ENCODE data around the gene FEM1B.

FEM1B gene

DNA sequence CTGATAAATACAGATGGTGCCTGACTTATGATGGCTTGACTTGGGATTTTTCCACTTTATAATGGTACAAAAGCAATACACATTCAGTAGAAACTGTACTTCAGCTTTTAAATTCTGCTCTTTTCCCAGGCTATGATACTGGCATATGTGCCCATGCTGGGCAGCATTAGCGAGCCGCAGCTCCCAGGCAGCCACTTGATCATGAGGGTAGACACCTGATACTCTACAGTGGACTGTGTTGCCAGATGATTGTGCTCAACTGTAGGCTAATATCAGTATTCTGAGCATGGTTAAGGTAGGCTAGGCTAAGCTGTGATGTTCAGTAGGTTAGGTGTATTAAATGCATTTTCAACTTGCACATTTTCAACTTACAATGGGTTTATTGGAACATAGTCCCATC, 17.7 kb upstream of the FEM1B start:
- DNase-seq (ENCODE audit: low read depth in 2 of 2): no peak

- DNase-seq (ENCODE audit: low read depth in 2 of 2): no peak
These were observed 16.3 kb upstream of the FEM1B start for GRCh38 chr15:68261241-68261640.

- DNase-seq (ENCODE audit: low read depth in 2 of 2): no peak
These were observed 15.6 kb upstream of the FEM1B start for GRCh38 chr15:68261980-68262379.

DNA sequence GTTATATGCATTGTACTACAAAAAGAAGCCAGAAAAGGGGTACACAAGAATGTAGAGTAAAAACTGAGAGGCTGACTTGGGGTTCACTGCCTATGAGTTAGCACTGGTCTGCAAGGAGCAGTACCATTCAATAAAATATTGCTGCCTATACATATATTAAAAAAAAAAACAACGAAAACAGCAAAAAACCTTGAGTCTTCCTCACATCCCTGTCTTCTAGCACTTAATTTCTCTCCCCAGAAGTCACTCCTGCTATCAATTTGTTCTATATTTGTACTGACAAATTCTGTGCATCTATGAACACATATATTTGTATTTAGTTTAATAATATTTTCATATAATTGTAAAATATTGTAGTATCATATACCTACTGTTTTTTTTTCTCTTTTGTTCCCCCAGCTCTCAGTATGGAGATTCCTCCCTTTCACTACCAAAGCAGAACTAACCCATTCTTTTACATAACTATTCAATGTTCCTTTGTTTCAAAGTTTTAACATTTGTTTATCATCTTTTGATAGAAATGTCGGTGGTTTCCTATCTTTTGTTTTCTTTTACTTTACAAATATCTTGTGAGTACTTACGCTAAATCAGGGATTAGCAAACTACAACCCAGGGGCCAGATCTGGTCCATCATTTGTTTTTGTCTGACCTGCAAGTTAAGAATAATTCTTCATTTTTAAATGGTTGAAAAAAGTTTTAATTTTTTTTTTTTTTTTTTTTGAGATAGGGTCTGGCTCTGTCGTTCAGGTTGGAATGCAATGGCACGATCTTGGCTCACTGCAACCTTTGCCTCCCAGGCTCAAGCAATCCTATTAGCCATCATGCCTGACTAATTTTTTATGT, 14.8 kb upstream of the FEM1B start:
- no peak for DNase-seq (ENCODE audit: low read depth in 2 of 2)

DNA sequence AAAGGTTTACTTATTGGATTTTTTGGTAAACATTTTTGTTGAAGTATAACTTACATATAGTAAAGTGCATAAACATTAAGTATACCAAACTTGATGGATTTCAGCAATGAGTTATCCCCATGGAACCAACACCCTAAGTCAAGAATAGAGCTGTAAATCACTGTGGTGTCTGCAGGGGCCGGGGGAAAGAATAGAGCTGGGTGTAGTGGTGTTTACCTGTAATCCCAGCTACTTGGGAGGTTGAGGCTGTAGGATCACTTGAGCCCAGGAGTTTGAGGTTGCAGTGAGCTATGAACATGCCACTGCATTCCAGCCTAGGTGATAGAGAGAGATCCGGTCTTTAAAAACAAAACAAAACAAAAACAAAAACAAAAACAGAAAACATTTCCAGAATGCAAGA, 13.3 kb upstream of the FEM1B start:
- no peak for DNase-seq (ENCODE audit: low read depth in 2 of 2)

- DNase-seq (ENCODE audit: low read depth in 2 of 2): no peak
These were observed 12.5 kb upstream of the FEM1B start for GRCh38 chr15:68265081-68265480.

DNA sequence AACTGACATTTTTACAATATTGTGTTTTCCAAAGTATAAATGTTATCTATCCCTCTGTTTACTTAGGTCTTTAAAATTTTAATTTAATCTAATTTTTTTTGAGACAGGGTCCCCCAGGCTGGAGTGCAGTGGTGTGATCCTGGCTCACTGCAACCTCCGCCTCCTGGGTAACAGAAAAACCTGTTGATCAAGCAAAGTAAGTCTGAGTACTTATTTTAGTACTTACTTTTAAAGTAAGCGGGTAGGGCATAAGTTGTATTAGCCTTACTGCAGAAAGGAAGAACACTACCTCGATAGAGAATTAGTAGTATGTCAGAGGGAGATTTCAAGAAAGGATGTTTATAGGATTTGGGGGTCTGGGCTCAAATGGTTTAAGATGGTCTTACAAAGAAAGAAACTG, 11.9 kb upstream of the FEM1B start:
- DNase-seq (ENCODE audit: low read depth in 2 of 2): no peak

- DNase-seq (ENCODE audit: low read depth in 2 of 2): no peak
These were observed 9.1 kb upstream of the FEM1B start for GRCh38 chr15:68268405-68268804.

GRCh38 chr15:68271854-68272471, 5.6 kb upstream of the FEM1B start:
- no peak for DNase-seq (ENCODE audit: low read depth in 2 of 2)

- DNase-seq (ENCODE audit: low read depth in 2 of 2): no peak
These were observed 4.7 kb upstream of the FEM1B start for GRCh38 chr15:68272721-68273271.

- DNase-seq (ENCODE audit: low read depth in 2 of 2): no peak
These were observed 3.2 kb upstream of the FEM1B start for GRCh38 chr15:68274201-68274848.

DNA sequence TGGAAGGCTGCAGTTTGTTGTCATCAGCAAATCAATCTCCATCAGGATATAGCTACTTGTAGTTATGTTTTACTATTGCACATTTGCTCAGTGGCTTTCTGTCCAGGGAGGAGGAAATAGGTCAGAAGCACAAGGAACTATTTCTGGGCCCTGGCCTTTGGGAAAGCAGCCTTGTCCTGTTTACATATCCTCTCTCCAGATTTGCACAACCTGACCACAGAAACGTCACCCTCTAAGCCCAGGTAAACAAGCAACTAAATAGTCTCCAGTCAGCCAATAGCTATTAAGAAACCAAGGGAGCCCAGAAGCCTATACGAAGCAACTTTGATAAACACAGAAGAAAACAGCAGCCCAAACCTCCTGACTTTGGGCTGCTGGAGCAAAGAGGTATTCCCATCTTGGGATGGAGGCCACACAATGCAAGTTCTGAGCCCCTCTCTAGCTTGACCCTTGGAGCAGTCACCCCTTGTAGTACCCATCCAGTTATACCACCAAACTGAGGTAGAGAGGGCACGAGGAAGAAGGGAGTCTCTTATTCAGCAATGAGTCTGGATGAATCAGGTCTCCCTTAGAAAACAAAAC, 2.3 kb upstream of the FEM1B start:
- DNase-seq (ENCODE audit: low read depth in 2 of 2): no peak

DNA sequence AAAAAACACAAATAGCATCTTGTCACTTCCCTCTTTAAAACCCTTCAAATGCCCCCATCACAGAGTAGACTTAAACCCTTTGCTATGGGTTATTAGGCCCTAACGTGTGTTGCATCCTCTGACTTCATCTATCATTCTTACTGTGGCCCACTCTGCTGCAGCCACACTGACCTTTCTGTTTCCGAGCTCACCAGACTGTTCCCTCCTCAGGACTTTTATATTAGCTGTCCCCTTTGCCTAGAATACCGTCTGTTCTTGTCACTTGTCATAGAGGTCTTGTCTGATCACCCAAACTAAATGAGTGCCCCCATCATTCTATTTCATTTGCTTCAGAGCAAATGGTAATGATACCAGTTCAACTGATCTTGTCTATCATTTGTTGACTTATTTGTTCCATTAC, 877 bp upstream of the FEM1B start:
- no peak for DNase-seq (ENCODE audit: low read depth in 2 of 2)

- DNase-seq (ENCODE audit: low read depth in 2 of 2): peak in 1 of 2 donors; percentile 4
These were observed 378 bp upstream of the FEM1B start for GRCh38 chr15:68277131-68277602.

GRCh38 chr15:68278345-68278594, 725 bp downstream of the FEM1B start:
- DNase-seq (ENCODE audit: low read depth in 2 of 2): peak in 1 of 2 donors; percentile 56

GRCh38 chr15:68278595-68279405, 1.3 kb downstream of the FEM1B start:
- DNase-seq (ENCODE audit: low read depth in 2 of 2): no peak

DNA sequence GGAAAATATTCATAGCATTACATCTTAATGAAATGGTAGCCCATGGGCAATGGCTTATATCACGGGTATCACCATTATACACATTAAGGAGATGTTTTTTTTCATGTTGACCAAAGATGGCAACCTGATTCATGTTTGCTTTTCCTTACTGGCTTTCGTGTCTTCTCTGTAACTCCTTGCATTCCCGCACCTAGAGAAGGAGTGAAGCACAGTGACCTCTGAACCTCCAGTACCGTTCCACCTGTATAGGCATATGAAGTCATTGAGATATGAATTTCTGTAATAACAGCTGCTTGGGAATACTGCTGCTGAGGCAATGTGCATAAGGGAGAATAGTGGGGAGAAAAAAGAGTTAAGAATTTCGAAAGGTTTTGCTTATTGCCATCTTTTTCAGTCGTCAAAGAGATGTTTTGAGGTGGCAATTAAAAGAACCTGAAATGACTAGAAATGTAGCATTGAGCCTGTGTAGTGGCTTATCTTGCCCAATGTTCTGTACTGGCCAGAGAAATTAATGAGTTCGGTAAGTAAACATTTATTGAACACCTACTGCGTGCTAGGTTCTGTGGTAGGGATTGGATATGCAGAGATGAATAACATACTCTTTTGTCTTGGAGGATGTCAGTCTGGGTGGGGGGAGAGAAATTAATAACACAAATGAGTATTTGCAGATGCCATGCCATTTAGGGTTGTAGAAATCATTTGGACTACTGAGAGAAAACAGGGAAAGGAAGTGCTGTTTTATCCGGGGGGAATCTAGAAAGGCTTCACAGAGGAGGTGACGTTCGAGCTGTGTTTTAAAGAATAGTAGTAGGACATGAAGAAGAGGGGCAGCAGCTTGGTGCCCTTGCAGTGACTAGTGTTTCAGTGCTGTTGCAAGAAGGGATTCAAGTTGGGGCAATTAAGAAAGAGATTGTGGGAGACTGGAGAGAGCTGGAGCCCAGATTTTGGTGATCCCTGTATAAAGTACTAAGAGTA, 2.5 kb downstream of the FEM1B start:
- no peak for DNase-seq (ENCODE audit: low read depth in 2 of 2)

DNA sequence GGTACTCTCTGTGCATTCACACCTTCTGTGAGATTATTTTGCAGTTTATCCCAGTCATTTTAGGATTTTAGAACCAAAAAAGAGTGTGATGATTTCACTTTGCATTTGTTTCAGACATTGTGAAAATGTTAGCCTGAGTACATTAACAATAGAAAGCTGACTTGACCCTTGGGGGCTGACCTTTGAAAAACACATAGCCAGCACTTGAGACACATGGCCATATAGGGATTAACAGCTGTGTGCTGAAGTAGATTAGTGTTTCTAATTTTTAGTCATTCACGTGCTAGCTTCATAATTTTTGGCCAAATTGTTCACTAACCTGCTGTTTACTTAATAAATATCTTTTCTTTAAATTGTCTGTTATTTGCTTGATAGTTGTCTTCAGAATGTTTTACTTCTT, 3.5 kb downstream of the FEM1B start:
- no peak for DNase-seq (ENCODE audit: low read depth in 2 of 2)

DNA sequence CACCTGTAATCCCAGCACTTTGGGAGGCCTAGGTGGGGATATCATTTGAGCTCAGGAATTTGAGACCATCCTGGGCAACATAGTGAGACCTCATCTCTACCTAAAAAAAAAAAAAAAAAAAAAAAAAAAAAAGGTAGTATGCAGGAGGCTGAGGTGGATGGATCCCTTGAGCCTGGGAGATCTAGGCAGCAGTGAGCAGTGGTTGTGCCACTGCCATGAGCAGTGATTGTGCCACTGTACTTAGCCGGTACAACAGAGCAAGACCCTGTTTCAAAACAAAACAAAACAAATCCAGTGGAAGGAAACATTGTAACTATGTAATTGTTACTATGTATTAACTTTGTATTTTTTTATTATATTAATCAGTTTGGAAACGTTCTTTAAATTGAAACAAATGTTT, 5.9 kb downstream of the FEM1B start:
- DNase-seq (ENCODE audit: low read depth in 2 of 2): no peak

- no peak for DNase-seq (ENCODE audit: low read depth in 2 of 2)
These were observed 7.2 kb downstream of the FEM1B start for GRCh38 chr15:68284616-68285258.

All from stimulated activated CD8-positive, alpha-beta memory T cell treated with anti-CD3 and anti-CD28 coated beads, Interleukin-2, amount 100 ng/mL, for 48 hours (primary cell).